CD14-positive monocyte (primary cell): Measurements from ENCODE around the gene NID1. TPM values are rescaled to one million over a fixed set of nuclear protein-coding genes. Genes with fewer than 3 reads are reported as not detected.

Source experiments
- polyA plus RNA-seq, 3 donors: library from polyadenylated mRNA; depleted of rRNA in 1 of 3; unstranded in 2 of 3; stranded (reverse) in 1 of 3; fragments of 300-500 nt in 2 of 3; fragments of >200 nt in 1 of 3; fragmentation: Illumina TruSeq in 2 of 3; gene quantifications; 1 replicate in 2 of 3; 2 replicates in 1 of 3; pipeline ENCODE4 v1.2.3, GENCODE V29; 2012 to 2021
- small RNA-seq: library from RNA; depleted of rRNA; stranded (forward); fragments of <200 nt; gene quantifications from one replicate; pipeline ENCODE3, GENCODE V24; 2012; ENCODE audit warnings: low read depth; ENCODE audit not compliant: insufficient read length

The NID1 gene
- polyA plus RNA-seq, 3 donors, result 6.8 to 19.7 (median 14.4) TPM

Small RNA genes lying within 50 kb of the gene (small RNA-seq; reads per million reads assigned to genes)
- not detected for gene RF00019

Other genes with a start within 250 kb of the NID1 start
- gene LYST, start 198.2 kb downstream of the NID1 start, polyA plus RNA-seq, result 100 to 1,000 TPM in 1 of 3 donors, 10 to 100 TPM in 2; 46.3 to 128 (median 67.9) TPM
- 10 to 100 TPM in 1 of 3 donors, 1 to 10 TPM in 2; 7.5 to 10.8 (median 8.7) TPM for gene GPR137B, start 77.4 kb upstream of the NID1 start, polyA plus RNA-seq
- 1 to 10 TPM; 2.7 to 4.2 (median 3.2) TPM for gene ERO1B, start 216.9 kb upstream of the NID1 start, polyA plus RNA-seq